ENCODE results near the gene BLOC1S6.
"Not testable (repeated sequence)": the region's sequence is repeated elsewhere in the genome, so short reads cannot be mapped to it uniquely, and the experiment has no call there.

Gene BLOC1S6

DNA sequence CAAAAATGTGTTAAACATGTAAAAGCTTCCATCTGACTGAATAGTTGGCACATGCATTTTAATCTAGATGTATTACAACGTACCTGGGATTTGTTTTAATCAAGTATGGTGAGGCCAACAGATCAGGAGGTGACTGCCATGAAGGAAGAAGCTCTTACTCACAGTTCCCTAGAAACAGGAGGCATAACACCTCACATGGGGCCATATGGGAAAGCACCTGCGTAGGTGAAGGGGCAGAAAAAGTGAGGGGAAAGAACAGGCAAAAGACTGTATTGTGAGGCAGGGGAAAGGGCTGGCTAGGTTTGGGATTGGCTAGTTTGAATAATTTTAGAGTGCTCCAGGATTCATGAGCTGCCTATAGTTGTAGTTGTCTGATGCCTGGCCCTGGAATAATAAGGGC, 57.3 kb downstream of the BLOC1S6 start:
- H3K4me3 ChIP-seq (ENCODE audit: low read depth, low read length): no peak overlapping the region
- DNase-seq (ENCODE audit: low read depth): no peak
- in situ Hi-C loops (cut with HindIII; ENCODE audit: low sequenced_read_pairs): loop anchor here (5.0 kb wide), 1 partner anchor 63 kb away; no protein-coding TSS in a partner anchor
- TF ChIP-seq, protein P1, sequence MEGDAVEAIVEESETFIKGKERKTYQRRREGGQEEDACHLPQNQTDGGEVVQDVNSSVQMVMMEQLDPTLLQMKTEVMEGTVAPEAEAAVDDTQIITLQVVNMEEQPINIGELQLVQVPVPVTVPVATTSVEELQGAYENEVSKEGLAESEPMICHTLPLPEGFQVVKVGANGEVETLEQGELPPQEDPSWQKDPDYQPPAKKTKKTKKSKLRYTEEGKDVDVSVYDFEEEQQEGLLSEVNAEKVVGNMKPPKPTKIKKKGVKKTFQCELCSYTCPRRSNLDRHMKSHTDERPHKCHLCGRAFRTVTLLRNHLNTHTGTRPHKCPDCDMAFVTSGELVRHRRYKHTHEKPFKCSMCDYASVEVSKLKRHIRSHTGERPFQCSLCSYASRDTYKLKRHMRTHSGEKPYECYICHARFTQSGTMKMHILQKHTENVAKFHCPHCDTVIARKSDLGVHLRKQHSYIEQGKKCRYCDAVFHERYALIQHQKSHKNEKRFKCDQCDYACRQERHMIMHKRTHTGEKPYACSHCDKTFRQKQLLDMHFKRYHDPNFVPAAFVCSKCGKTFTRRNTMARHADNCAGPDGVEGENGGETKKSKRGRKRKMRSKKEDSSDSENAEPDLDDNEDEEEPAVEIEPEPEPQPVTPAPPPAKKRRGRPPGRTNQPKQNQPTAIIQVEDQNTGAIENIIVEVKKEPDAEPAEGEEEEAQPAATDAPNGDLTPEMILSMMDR (IDR thresholded peaks at IDR 0.05; ENCODE audit: low read depth, low read length, missing control alignments): no peak

DNA sequence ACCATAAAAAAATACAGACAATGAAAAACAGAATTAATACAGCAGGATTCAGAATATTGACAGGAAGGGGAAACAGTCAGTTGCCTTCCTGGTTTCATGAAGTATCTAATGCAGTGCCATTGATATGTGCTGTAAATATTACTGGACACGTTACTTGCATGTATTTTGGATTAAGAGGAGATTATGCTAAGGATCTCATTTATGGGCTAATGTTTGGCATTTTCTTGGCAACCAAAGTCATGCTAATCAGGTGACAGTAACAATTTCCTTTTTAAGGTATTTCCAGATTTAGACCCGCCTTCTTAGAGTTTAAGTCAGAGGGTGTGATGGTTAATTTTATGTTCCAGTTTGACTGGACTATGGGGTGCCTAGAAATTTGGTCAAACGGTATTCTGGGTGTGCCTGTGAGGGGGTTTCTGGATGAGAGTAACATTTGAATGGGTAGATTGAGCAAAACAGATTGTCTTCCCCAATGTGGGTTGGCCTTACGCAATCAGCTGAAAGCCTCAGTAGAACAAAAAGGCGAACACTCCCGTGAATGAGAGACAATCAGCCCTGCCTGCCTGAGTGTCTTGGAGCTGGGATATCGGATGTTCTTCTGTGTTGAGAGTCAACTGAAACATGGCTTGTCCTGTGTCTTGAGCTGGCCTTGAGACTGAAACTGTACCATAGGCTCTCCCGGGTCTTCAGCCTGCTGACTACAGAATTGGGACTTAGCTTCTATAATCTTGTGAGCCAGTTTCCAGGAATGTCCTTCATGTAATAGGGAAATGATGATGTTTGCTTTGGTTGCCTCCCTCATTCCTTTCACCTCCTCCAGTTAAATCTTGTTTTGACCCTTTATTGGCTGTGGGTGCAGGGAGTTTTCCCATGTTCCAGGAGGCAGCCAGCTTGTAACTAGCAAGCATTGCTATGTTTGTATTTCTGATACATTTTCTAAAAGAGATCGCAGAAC, 58.1 kb downstream of the BLOC1S6 start:
- no peak overlapping the region for H3K4me3 ChIP-seq (ENCODE audit: low read depth, low read length)
- TF ChIP-seq, protein P1 (IDR thresholded peaks at IDR 0.05; ENCODE audit: low read depth, low read length, missing control alignments): no peak
- in situ Hi-C loops (cut with HindIII; ENCODE audit: low sequenced_read_pairs): no loop called here
- no peak for DNase-seq (ENCODE audit: low read depth)

DNA sequence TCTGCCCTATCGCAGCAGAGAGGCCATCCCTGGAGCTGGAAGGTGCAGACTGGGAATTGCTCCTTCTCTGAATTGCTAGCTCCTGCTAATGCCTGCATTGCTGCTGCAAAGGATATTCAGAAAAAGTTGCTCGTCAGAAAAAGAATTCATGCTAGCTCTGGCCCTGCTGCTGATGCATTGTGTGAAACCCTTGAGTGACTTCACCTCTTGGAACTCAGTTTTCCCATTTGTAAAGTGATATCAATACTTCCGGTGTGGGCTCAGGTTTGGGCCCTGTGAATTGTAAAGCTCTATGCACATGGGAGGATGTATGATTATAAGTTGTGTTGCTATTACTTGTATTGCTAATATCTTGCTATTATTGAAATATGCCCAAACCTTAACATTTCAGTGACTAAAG, 59.0 kb downstream of the BLOC1S6 start:
- no peak for DNase-seq (ENCODE audit: low read depth)
- TF ChIP-seq, protein P1 (IDR thresholded peaks at IDR 0.05; ENCODE audit: low read depth, low read length, missing control alignments): no peak
- no peak overlapping the region for H3K4me3 ChIP-seq (ENCODE audit: low read depth, low read length)
- in situ Hi-C loops (cut with HindIII; ENCODE audit: low sequenced_read_pairs): no loop called here

DNA sequence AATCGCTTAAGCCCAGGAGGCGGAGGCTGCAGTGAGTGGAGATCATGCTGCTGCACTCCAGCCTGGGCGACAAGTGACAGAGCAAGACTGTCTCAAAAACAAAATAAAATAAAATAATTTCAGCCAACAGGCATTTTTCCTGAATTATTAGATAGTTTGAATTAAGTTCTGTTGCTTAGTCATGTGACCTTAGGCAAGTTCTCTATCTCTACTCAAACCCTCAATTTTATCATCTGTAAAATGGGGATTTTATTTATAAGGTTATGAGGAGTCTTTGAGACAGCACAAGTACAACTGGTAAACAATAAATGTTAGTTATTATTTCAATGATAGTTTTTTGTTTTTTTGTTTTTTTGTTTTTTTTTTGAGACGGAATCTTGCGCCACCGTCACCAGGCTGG, 60.6 kb downstream of the BLOC1S6 start:
- no peak for DNase-seq (ENCODE audit: low read depth)
- TF ChIP-seq, protein P1 (IDR thresholded peaks at IDR 0.05; ENCODE audit: low read depth, low read length, missing control alignments): no peak
- in situ Hi-C loops (cut with HindIII; ENCODE audit: low sequenced_read_pairs): no loop called here
- no peak overlapping the region for H3K4me3 ChIP-seq (ENCODE audit: low read depth, low read length)

DNA sequence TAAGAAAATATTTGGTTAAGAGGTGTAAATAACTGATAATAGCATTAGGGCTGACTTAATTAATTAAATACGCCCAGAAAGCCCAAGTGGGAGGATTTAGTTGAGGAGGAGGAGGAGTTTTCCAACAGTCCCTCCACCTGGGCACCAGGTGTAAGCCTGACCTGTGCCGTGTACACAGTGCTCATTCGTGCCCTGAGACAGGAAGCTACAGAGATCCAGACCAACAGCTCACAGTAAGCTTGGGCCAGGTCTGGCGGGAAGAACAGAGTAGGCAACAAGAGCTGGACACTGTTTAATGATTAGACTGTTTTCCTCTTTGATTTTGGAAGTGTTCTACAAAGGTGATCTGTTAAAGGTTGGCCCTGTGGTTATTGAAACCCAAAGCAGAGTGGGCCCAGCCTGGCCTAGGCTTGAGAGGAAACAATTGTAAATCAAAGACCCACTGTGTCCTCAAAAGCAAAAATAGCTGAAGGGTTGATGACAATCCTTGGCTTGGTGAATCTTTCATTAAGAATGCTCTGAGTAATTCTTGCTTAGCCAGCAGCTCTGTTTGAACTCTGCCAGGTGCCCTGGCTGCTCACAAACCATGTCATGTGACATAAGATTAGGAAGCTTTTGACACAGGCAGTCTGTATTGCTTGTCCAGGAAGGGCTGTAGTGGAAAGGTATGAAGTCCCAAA, 61.5 kb downstream of the BLOC1S6 start:
- TF ChIP-seq, protein P1 (IDR thresholded peaks at IDR 0.05; ENCODE audit: low read depth, low read length, missing control alignments): no peak
- in situ Hi-C loops (cut with HindIII; ENCODE audit: low sequenced_read_pairs): no loop called here
- DNase-seq (ENCODE audit: low read depth): no peak
- no peak overlapping the region for H3K4me3 ChIP-seq (ENCODE audit: low read depth, low read length)

DNA sequence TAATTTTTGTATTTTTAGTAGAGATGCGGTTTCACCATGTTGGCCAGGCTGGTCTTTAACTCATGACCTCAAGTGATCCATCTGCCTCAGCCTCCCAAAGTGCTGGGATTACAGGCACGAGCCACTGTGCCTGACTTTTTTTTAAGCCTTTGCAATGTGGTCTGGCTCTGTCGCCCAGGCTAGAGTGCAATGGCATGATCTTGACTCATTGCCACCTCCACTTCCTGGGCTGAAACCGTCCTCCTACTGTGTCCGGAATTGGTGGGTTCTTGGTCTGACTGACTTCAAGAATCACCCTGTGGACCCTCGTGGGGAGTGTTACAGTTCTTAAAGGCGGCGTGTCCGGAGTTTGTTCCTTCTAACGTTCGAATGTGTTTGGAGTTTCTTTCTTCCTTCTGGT, 62.8 kb downstream of the BLOC1S6 start:
- in situ Hi-C loops (cut with HindIII; ENCODE audit: low sequenced_read_pairs): not testable (repeated sequence)

More for the DNA sequence above, 62.8 kb downstream of the BLOC1S6 start:
- DNase-seq (ENCODE audit: low read depth); H3K4me3 ChIP-seq (ENCODE audit: low read depth, low read length): not testable (repeated sequence)

Data from astrocyte of the cerebellum (primary cell).